Neural cell (in vitro differentiated cells): ENCODE results near the gene TET1. TPM values are rescaled to one million over a fixed set of nuclear protein-coding genes. Genes with fewer than 3 reads are reported as not detected.

Source experiments
- H2AFZ ChIP-seq: fragments of 200-600, 300-800 bp; sonication (generic), shearing (Covaris generic); 2 replicates; pipeline ENCODE4 v1.6.0; 2014; ENCODE audit warnings: low read depth, mild to moderate bottlenecking, antibody characterized with exemption, low read length, moderate library complexity
- H3F3A ChIP-seq: fragments of 200-600 bp; shearing (Covaris generic); 2 replicates; pipeline ENCODE4 v1.6.1; 2016; ENCODE audit warnings: mild to moderate bottlenecking, moderate library complexity, mixed read lengths, antibody characterized with exemption, low read length; ENCODE audit not compliant: insufficient read depth, poor library complexity, severe bottlenecking
- H3K27ac ChIP-seq: fragments of 200-600, 300-800 bp; sonication (generic), shearing (Covaris generic); 2 replicates; pipeline ENCODE4 v1.5.1; 2014; ENCODE audit warnings: mild to moderate bottlenecking, low read length, moderate library complexity
- H3K27me3 ChIP-seq: fragments of 300-800, 200-600 bp; sonication (generic), shearing (Covaris generic); 2 replicates; pipeline ENCODE4 v1.6.0; 2014; ENCODE audit warnings: mild to moderate bottlenecking, low read depth, low read length, moderate library complexity; ENCODE audit not compliant: insufficient read depth
- H3K36me3 ChIP-seq: fragments of 300-800, 200-600 bp; sonication (generic), shearing (Covaris generic); 2 replicates; pipeline ENCODE4 v1.5.1; 2014; ENCODE audit warnings: mild to moderate bottlenecking, antibody characterized with exemption, low read length, moderate library complexity; ENCODE audit not compliant: insufficient read depth
- H3K4me2 ChIP-seq: fragments of 300-800, 200-600 bp; sonication (generic), shearing (Covaris generic); 2 replicates; pipeline ENCODE4 v1.6.0; 2014; ENCODE audit warnings: mild to moderate bottlenecking, low read length
- H3K4me3 ChIP-seq: fragments of 300-800, 200-600 bp; sonication (generic), shearing (Covaris generic); 2 replicates; pipeline ENCODE4 v1.5.1; 2014; ENCODE audit warnings: mild to moderate bottlenecking, low read length, moderate library complexity
- H3K79me2 ChIP-seq: fragments of 200-600 bp; shearing (Covaris generic); replicated peaks from 2 replicates; pipeline ENCODE4 v1.6.0; 2014; ENCODE audit warnings: mild to moderate bottlenecking, low read length, moderate library complexity; ENCODE audit not compliant: insufficient read depth
- H3K9ac ChIP-seq: fragments of 300-800, 200-600 bp; sonication (generic), shearing (Covaris generic); 2 replicates; pipeline ENCODE4 v1.6.1; 2016; ENCODE audit warnings: mild to moderate bottlenecking, low read length, mixed read lengths
- H3K9me2 ChIP-seq: fragments of 200-600 bp; shearing (Covaris generic); 2 replicates; pipeline ENCODE4 v1.6.1; 2016; ENCODE audit warnings: mild to moderate bottlenecking, low read length, mixed read lengths; ENCODE audit not compliant: insufficient read depth
- H3K9me3 ChIP-seq: fragments of 200-600, 300-800 bp; sonication (generic), shearing (Covaris generic); 2 replicates; pipeline ENCODE4 v1.6.1; 2016; ENCODE audit warnings: mild to moderate bottlenecking, mixed run types, low read length, moderate library complexity, mixed read lengths
- H4K20me1 ChIP-seq: fragments of 200-600 bp; shearing (Covaris generic); 2 replicates; pipeline ENCODE4 v1.6.1; 2016; ENCODE audit warnings: mild to moderate bottlenecking, mixed run types; ENCODE audit not compliant: insufficient read depth
- CTCF ChIP-seq: fragments of 450-650 bp; IDR thresholded peaks from 2 replicates; pipeline ENCODE4 v1.5.1; 2014; ENCODE audit warnings: antibody characterized with exemption, mild to moderate bottlenecking, moderate library complexity; ENCODE audit not compliant: poor library complexity, severe bottlenecking
- EP300 ChIP-seq: fragments of 450-650 bp; conservative IDR thresholded peaks from 2 replicates; pipeline ENCODE4 v1.6.1; 2014; ENCODE audit warnings: antibody characterized with exemption, mild to moderate bottlenecking, moderate library complexity; ENCODE audit not compliant: poor library complexity, severe bottlenecking
- EZH2 ChIP-seq: fragments of 200-600, 300-800 bp; shearing (Covaris generic), sonication (generic); IDR thresholded peaks from 2 replicates; pipeline ENCODE4 v1.6.1; 2014; ENCODE audit warnings: antibody characterized with exemption, low read length, borderline replicate concordance, mild to moderate bottlenecking; ENCODE audit not compliant: insufficient read depth, poor library complexity, severe bottlenecking
- MXI1 ChIP-seq: fragments of 450-650 bp; conservative IDR thresholded peaks from 2 replicates; pipeline ENCODE4 v1.6.1; 2014; ENCODE audit warnings: antibody characterized with exemption, mild to moderate bottlenecking; ENCODE audit not compliant: poor library complexity, severe bottlenecking
- POLR2AphosphoS5 ChIP-seq: IDR thresholded peaks from 2 replicates; pipeline ENCODE4 v1.6.1; 2012
- RAD21 ChIP-seq: fragments of 450-650 bp; conservative IDR thresholded peaks from 2 replicates; pipeline ENCODE4 v1.6.1; 2014; ENCODE audit warnings: antibody characterized with exemption, mild to moderate bottlenecking, moderate library complexity
- REST ChIP-seq: IDR thresholded peaks from 2 replicates; pipeline ENCODE4 v1.6.1; 2012; ENCODE audit warnings: borderline replicate concordance
- SMC3 ChIP-seq: fragments of 450-650 bp; conservative IDR thresholded peaks from 2 replicates; pipeline ENCODE4 v1.6.1; 2014; ENCODE audit warnings: antibody characterized with exemption, mild to moderate bottlenecking, moderate library complexity; ENCODE audit not compliant: poor library complexity
- TAF1 ChIP-seq: IDR thresholded peaks from 2 replicates; pipeline ENCODE4 v1.6.1; 2012; ENCODE audit warnings: low read depth
- polyA plus RNA-seq: library from polyadenylated mRNA; depleted of rRNA; stranded (reverse); fragments of >200 nt; gene quantifications from 2 replicates; pipeline ENCODE4 v1.2.3, GENCODE V29; 2014

TET1 gene
- polyA plus RNA-seq, 1 donor from 2014 or later = 3.6 TPM

GRCh38 chr10:68543004-68543918 is 16.9 kb upstream of the TET1 start:
- Histone ChIP-seq H3K9ac (no peak overlapping the region), H3K4me2 (no peak overlapping the region), H3K9me2 (no peaks in the 10 kb centered on the region), H3K27ac (no peak overlapping the region), H4K20me1 (no peaks in the 10 kb centered on the region), H3K36me3 (no peaks in the 10 kb centered on the region), H3F3A (no peaks in the 10 kb centered on the region), H3K79me2 (no peaks in the 10 kb centered on the region), H2AFZ (no peak overlapping the region), H3K4me3 (no peak overlapping the region), H3K27me3 (no peaks in the 10 kb centered on the region), H3K9me3 (no peaks in the 10 kb centered on the region)
- no peak for TF ChIP-seq SMC3
- no peak for TF ChIP-seq EZH2
- TF ChIP-seq TAF1 = no peak
- no peak for TF ChIP-seq POLR2AphosphoS5
- no peak for TF ChIP-seq RAD21
- no peak for TF ChIP-seq EP300
- TF ChIP-seq MXI1 = no peak
- no peak for TF ChIP-seq CTCF
- no peak for TF ChIP-seq REST

- Histone ChIP-seq H3K27ac (no peak overlapping the region), H3K9me3 (no peaks in the 10 kb centered on the region), H3K36me3 (no peaks in the 10 kb centered on the region), H3K79me2 (no peaks in the 10 kb centered on the region), H3K27me3 (no peaks in the 10 kb centered on the region), H3F3A (no peaks in the 10 kb centered on the region), H3K4me3 (no peak overlapping the region), H4K20me1 (no peaks in the 10 kb centered on the region), H3K9ac (no peak overlapping the region), H2AFZ (no peak overlapping the region), H3K9me2 (no peaks in the 10 kb centered on the region), H3K4me2 (no peak overlapping the region)
- no peak for TF ChIP-seq REST
- TF ChIP-seq SMC3 = peak; percentile 33
- peak; percentile 46 for TF ChIP-seq CTCF
- TF ChIP-seq RAD21 = peak; percentile 33
Observed at GRCh38 chr10:68550747-68551411, 9.3 kb upstream of the TET1 start.
